MM.1S (cell line): ENCODE results near the gene PAGR1.

Source experiments
- EZH2 ChIP-seq: fragments of 300-600 bp; sonication (generic); optimal IDR thresholded peaks from 2 replicates; pipeline ENCODE3; 2017; ENCODE audit warnings: low read depth, mild to moderate bottlenecking, antibody characterized with exemption, low read length, mixed read lengths
- EZH2phosphoT487 ChIP-seq: fragments of 300-600 bp; sonication (generic); IDR thresholded peaks from 2 replicates; pipeline ENCODE4 v1.6.1; 2018; ENCODE audit warnings: antibody characterized with exemption, low read length
- TF ChIP-seq, protein P1 (sequence below): fragments of 300-600 bp; sonication (generic); IDR thresholded peaks from 2 replicates; pipeline ENCODE4 v1.5.1; 2016; ENCODE audit warnings: antibody characterized with exemption, low read length, mixed read lengths

- TF ChIP-seq, protein P1, sequence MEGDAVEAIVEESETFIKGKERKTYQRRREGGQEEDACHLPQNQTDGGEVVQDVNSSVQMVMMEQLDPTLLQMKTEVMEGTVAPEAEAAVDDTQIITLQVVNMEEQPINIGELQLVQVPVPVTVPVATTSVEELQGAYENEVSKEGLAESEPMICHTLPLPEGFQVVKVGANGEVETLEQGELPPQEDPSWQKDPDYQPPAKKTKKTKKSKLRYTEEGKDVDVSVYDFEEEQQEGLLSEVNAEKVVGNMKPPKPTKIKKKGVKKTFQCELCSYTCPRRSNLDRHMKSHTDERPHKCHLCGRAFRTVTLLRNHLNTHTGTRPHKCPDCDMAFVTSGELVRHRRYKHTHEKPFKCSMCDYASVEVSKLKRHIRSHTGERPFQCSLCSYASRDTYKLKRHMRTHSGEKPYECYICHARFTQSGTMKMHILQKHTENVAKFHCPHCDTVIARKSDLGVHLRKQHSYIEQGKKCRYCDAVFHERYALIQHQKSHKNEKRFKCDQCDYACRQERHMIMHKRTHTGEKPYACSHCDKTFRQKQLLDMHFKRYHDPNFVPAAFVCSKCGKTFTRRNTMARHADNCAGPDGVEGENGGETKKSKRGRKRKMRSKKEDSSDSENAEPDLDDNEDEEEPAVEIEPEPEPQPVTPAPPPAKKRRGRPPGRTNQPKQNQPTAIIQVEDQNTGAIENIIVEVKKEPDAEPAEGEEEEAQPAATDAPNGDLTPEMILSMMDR: no peak
- no peak for TF ChIP-seq EZH2phosphoT487
- no peak for TF ChIP-seq EZH2
Observed at GRCh38 chr16:29845656-29846055, 29.7 kb downstream of the PAGR1 start.
